GM21825 (cell line): Measurements from ENCODE around the gene FILIP1L.

Experiments
- ATAC-seq: cut with Tn5 transposase; IDR thresholded peaks from one replicate; pipeline ENCODE4 v1.9.1; 2021; ENCODE audit warnings: mild to moderate bottlenecking, moderate library complexity; ENCODE audit not compliant: unreplicated experiment

FILIP1L gene

GRCh38 chr3:100019719-100020118 lies 94.6 kb downstream of the FILIP1L start:
- ATAC-seq: no peak

DNA sequence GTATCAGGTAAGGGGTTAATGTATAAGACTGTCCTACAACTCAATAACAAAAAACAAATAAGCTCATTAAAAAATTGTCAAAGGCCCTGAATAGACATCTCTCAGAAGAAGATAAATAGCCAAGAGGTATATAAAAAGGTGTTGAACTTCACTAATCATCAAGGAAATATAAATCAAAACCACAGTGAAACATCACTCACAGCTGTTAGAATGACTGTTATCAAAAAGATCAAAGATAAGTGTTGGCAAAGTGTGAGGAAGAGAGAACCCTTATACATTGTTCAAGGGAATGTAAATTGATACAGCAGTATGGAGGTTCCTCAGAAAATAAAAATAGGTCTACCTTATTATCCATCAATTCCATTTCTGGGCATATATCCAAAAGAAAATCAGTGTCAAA lies 95.5 kb downstream of the FILIP1L start:
- ATAC-seq: no peak

DNA sequence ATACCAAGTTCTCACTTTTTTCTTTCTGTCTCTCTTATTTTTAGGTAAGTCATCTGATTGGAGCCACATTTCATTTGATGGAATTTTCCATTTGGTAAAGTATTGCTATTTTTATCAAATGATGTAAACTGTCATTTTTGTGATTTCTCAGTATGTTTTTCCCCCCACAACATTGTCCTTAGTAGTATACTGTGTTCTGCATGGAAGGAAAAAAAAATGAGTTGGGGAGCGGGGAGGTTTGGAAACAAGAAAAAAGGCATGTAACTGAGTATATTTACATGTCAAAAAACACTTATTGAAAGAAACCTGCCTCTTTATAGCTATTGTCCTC lies 104.2 kb downstream of the FILIP1L start:
- no peak for ATAC-seq

DNA sequence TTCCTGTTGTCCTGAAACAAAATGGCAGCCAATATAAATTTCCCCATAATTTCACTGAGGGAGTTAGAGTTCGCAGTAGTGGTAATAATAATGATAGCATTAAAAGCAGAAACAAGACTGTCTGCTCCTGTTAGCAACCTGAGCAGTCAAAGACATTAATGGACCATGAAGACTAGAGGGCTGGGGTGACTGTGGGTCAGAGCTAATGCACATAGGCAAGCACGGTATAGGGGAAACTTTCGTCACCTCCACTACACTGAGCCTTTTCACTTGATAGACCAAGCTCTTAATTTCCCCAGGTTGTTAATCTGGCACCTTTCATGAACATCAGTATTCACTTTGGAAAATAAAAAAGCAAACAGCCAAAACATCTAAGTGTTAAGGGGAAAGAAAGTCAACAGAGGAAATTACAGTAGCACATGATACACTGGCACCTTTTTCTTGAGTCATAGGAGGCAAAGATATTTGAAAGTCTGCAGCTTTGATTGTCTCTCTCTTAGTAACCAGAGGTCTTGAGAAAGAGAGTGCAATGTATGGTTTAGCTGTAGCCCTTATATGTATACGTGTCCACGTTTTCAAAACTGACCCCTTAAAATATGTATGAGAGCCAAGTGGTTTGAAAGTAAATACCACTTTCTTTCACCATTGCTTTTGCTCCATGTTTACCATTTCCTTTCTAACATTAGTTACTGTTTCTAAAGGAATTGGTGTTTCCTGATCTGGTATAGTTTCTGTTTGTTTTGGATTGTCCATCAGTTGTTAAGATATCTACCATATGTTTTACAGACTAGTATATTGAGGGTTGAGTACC lies 104.8 kb downstream of the FILIP1L start:
- no peak for ATAC-seq

DNA sequence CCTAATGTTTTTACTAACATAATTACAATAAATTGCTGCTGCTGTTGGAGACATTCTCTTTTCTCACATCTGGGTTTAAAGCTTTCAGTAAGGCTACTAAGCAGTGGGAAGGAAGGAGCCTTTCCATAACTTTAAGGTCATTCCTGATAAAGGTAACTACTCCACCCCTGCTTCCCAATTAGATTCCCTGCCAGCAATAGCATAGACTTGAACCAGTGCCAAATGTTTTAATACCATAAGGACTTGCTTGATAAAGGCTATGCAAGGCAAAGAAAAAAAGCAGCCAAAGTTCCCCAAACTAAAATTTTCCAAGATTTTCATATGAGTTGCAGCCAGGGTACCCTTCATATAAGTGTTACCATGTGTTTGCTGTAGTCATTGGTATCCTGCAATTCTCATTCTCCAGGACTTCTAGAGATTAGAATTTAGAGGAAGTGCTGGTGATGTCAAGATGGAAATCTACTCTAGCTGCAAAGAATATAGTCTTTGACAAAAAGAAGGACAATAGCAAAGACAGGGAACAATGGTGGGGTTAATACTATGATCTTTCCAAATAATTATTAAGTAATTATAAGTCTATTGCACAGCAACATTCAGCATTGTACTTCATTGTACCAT lies 106.1 kb downstream of the FILIP1L start:
- ATAC-seq: no peak

- no peak for ATAC-seq
These were observed 107.0 kb downstream of the FILIP1L start for GRCh38 chr3:100007313-100007712.

- ATAC-seq: no peak
These were observed 107.6 kb downstream of the FILIP1L start for GRCh38 chr3:100006570-100007271.

GRCh38 chr3:100005665-100006393 lies 108.5 kb downstream of the FILIP1L start:
- no peak for ATAC-seq

DNA sequence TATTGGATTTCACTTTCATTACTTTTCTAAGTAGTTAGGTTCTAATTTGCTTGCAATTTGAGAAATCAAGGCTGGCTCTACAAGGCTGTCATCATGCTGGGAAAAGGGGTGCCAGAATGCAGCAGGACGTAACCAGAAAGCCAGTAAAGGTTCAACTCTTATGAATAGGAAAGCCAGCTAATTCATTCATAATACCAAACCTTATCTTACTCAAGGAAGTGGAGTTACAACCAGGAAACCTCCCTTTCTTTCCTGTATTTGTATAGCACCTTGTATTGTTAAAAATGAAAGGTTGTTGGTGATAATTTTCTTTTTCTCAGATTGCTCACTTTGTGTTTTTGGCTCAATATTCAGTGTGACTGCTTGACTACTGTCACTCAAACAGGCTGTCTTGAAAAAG lies 109.4 kb downstream of the FILIP1L start:
- no peak for ATAC-seq

GRCh38 chr3:100003609-100004503 lies 110.4 kb downstream of the FILIP1L start:
- ATAC-seq: no peak

DNA sequence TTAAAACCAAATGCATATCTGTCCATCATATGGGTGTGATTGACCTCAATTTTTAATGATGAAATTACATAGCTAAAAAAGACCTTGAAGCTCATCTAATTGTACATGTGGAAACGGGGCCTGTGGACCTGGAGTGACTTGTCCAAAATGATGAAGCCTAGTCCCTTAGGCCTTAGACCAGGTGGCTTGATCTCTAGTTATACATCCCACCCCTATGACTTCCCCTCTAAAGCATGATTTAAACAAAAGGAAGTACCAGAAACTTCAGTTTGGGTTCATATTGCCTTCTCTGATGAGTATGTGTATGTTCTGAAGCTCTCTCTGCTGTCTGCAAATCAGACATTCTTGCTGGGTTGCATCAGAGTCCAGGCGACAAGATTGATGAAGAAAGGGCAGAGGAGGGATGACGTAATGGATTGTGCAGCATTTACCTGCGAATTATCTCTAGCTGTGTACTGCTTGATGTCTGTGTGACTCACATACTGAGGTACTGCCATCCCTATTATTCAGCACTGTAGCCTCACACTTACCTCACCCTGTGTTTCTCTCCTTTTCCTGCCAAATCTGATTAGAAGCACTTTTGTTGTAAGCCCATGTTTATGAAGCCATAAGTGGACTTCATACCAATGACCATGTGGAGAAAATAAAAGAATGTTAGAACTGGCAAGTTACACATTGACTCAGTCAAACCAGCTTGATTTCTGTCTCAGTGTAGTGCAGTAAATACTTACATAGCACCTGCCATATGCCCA lies 111.5 kb downstream of the FILIP1L start:
- no peak for ATAC-seq

DNA sequence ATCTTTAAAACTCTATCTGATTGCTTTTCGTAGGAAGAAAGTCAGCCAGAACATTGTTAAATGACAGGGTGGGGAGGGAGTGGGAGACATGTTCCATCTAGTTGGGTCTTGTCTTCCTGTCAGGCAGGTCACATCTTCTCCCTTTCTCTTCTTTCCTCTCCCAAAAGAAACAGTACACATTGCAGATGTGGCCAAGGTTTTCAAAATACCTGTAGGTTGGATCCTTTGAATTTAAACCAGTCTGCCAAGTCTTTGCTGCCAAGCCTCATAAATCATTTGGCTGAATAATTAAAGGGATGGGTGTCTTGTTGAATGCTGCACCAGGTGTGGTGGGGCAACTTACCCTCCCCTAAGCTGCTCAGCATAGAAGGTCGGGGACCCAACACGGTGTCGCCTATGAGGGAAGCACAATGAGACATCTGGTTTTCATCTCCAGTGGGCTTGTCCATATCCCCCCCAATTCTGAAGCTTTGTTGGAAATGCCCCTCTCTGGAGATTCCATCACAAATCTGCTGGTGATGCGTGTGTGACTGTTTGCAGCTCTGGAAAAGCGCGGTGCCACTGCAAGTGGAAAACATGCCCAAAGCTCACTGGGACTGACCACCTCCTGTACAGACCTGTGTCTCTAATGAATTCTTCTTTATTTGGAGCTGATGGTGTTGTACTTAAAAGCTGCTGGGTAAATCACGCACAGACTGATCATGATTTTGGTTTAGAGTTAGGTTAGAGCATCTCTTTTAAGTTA lies 112.6 kb downstream of the FILIP1L start:
- ATAC-seq: no peak

- no peak for ATAC-seq
These were observed 113.2 kb downstream of the FILIP1L start for GRCh38 chr3:100001083-100001482.

DNA sequence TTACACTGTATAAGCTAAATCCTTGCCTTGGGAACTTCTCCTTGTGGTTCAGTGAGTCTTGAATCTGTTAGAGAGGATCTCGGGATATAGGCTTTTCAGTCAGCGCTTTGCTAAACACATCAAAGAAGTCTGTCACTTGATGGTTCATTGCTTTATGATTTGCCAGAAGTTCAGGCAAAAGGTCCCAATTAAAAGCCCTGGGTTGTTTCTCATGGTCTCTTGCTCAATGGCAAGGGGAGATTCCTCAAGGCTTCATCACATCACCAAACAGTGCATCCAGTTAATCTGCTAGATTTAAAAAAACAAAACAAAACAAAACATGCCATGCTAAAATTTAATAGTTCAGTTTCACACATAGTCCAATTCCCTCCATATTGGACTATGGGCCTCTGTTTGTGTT lies 114.8 kb downstream of the FILIP1L start:
- no peak for ATAC-seq

- no peak for ATAC-seq
These were observed 117.0 kb downstream of the FILIP1L start for GRCh38 chr3:99997293-99997692.

GRCh38 chr3:99990179-99990578 lies 124.1 kb downstream of the FILIP1L start:
- ATAC-seq: no peak

- ATAC-seq: no peak
These were observed 129.6 kb downstream of the FILIP1L start for GRCh38 chr3:99984668-99985067.

DNA sequence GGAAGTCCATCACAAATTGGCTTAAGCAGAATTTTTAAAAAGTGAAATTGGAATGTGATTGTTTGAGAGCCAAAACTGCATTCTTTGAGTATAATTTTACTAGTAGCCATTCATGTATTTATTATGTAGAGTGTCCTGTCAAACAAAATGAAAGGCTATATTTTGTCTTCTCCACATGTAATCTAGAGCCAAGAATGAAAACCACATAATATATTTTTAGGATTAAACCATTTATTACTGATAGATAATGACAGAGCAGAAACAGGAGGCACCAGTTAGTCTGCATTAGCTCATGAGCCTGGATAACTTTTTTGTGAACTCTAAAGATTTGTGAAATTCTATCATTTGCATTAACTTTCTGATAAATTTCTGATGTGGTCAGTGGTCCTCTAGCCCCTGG lies 130.2 kb downstream of the FILIP1L start:
- no peak for ATAC-seq

DNA sequence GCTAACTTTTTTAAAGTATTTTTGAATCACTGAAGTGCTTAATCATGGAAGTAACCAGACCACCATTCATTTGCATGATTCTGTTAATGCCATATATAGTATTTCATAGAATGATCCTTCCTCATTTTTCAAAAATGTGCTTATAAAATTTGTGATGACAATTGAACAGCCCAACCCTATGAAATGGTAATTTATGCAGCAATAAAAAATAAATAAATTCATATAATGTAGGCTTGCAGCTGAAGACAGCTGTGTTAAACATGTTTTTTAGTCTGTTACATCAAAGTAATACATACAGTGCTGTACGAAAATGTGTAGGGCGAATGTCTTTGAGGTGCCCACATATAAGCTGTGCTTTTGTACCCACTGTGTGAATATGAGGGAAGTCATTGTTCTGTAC lies 131.7 kb downstream of the FILIP1L start:
- no peak for ATAC-seq
